HCT116 (cell line): Measurements from ENCODE around the gene IRF2. TPM values are rescaled to one million over a fixed set of nuclear protein-coding genes. Genes with fewer than 3 reads are reported as not detected.

Source experiments
- ATAC-seq: fragments of 200-7000 bp; cut with Tn5 transposase; 2 replicates; pipeline ENCODE4 v1.9.1; 2020; ENCODE audit warnings: mild to moderate bottlenecking, moderate library complexity
- BruUV-seq: library from RNA; stranded (reverse); fragments of 400-500 nt; replicated peaks from 2 replicates; lab custom pipeline; 2021; lab: Mats Ljungman, UMichigan
- CTCF ChIA-PET: fragments of 300-600 bp; sonication (Branson Sonifier 250); formaldehyde crosslinking; loops from one replicate; lab custom pipeline; 2021; ENCODE audit warnings: antibody characterized with exemption; lab: Charles Lee
- POLR2A ChIA-PET: fragments of 300-600, 350-600 bp; sonication (Branson Sonifier 250); formaldehyde crosslinking; loops from one replicate; lab custom pipeline; 2021; ENCODE audit warnings: antibody characterized with exemption; lab: Charles Lee
- RAD21 ChIA-PET, 2 experiments: fragments of 300-600 bp; sonication (Branson Sonifier 250); formaldehyde crosslinking; loops; one replicate each; lab custom pipeline; 2023; ENCODE audit warnings: low total read pairs in 2 of 2; ENCODE audit not compliant: uncharacterized antibody in 2 of 2, unreplicated experiment in 2 of 2, low non-redundant PET in 1 of 2; lab: Charles Lee
- DNase-seq: peaks from one replicate; pipeline ENCODE4 v3.0.0-alpha.2; 2010; ENCODE audit warnings: low read depth, low spot score
- H2AFZ ChIP-seq: fragments of 200-600 bp; shearing (Covaris generic), sonication (generic); 2 replicates; pipeline ENCODE4 v1.6.1; 2017; ENCODE audit warnings: low read depth, mixed run types, mixed read lengths, antibody characterized with exemption, low read length; ENCODE audit not compliant: poor library complexity, severe bottlenecking
- H3K27ac ChIP-seq: 2 replicates; pipeline ENCODE4 v1.5.1; 2012; ENCODE audit warnings: low read depth, low read length
- H3K27me3 ChIP-seq: fragments of 200-600 bp; sonication (generic); 2 replicates; pipeline ENCODE4 v1.6.1; 2016; ENCODE audit warnings: mixed run types, low read length, mixed read lengths; ENCODE audit not compliant: insufficient read depth
- H3K36me3 ChIP-seq, 2 experiments: fragments of 200-500 bp in 1 of 2; fragments of 200-600 bp in 1 of 2; sonication (Bioruptor generic) in 1 of 2; sonication (generic) in 1 of 2; 2 replicates each; pipeline versions ENCODE4 v1.5.1 to v1.6.1; 2014 to 2016; ENCODE audit warnings: low read length in 2 of 2, inconsistent platforms in 1 of 2, mixed read lengths in 1 of 2, mixed run types in 1 of 2; ENCODE audit not compliant: insufficient read depth in 2 of 2, control insufficient read depth in 1 of 2
- H3K4me1 ChIP-seq, 2 experiments: fragments of 200-600 bp in 1 of 2; sonication (generic) in 1 of 2; 2 replicates each; pipeline versions ENCODE4 v1.5.1 to v1.6.1; 2012 to 2017; ENCODE audit warnings: low read length in 2 of 2, inconsistent platforms in 1 of 2, mild to moderate bottlenecking in 1 of 2, mixed read lengths in 1 of 2, mixed run types in 1 of 2, moderate library complexity in 1 of 2; ENCODE audit not compliant: insufficient read depth in 2 of 2, control insufficient read depth in 1 of 2
- H3K4me2 ChIP-seq: fragments of 200-600 bp; sonication (generic); 2 replicates; pipeline ENCODE4 v1.6.1; 2017; ENCODE audit warnings: mixed run types, low read length, mixed read lengths
- H3K4me3 ChIP-seq, 2 experiments: fragments of 200-600 bp in 1 of 2; sonication (generic) in 1 of 2; replicated peaks in 1 of 2; 2 replicates each; pipeline ENCODE4 v1.5.1; 2011 to 2016; ENCODE audit warnings: low read length in 2 of 2, control low read depth in 1 of 2, low read depth in 1 of 2, mild to moderate bottlenecking in 1 of 2, mixed read lengths in 1 of 2, mixed run types in 1 of 2
- H3K79me2 ChIP-seq: fragments of 200-600 bp; sonication (generic); 2 replicates; pipeline ENCODE4 v1.6.1; 2017; ENCODE audit warnings: mild to moderate bottlenecking, mixed run types, low read length, moderate library complexity, mixed read lengths; ENCODE audit not compliant: insufficient read depth
- H3K9ac ChIP-seq: fragments of 200-600 bp; sonication (generic); 2 replicates; pipeline ENCODE4 v1.6.1; 2016; ENCODE audit warnings: low read length, mixed read lengths
- H3K9me2 ChIP-seq: fragments of 200-600 bp; sonication (generic), shearing (Covaris generic); 2 replicates; pipeline ENCODE4 v1.6.1; 2017; ENCODE audit warnings: mixed run types, mild to moderate bottlenecking, moderate library complexity; ENCODE audit not compliant: insufficient read depth
- H3K9me3 ChIP-seq, 2 experiments: fragments of 200-500 bp in 1 of 2; fragments of 200-600 bp in 1 of 2; sonication (Bioruptor generic) in 1 of 2; sonication (generic) in 1 of 2; 2 replicates each; pipeline ENCODE4 v1.6.1; 2014 to 2017; ENCODE audit warnings: low read length in 2 of 2, mixed read lengths in 2 of 2, inconsistent platforms in 1 of 2, low read depth in 1 of 2, mild to moderate bottlenecking in 1 of 2, mixed run types in 1 of 2, moderate library complexity in 1 of 2; ENCODE audit not compliant: control insufficient read depth in 1 of 2, insufficient read depth in 1 of 2
- H4K20me1 ChIP-seq: fragments of 200-600 bp; sonication (generic), shearing (Covaris generic); 2 replicates; pipeline ENCODE4 v1.6.1; 2017; ENCODE audit warnings: mixed run types, mild to moderate bottlenecking, moderate library complexity; ENCODE audit not compliant: insufficient read depth
- ATF3 ChIP-seq: IDR thresholded peaks from 2 replicates; pipeline ENCODE4 v1.6.1; 2012
- EGR1 ChIP-seq: IDR thresholded peaks from 2 replicates; pipeline ENCODE4 v1.6.1; 2012; ENCODE audit warnings: low read depth
- ELF1 ChIP-seq: IDR thresholded peaks from 2 replicates; pipeline ENCODE4 v1.6.1; 2012; ENCODE audit warnings: low read depth, borderline replicate concordance
- EZH2 ChIP-seq: fragments of 200-600 bp; sonication (generic); IDR thresholded peaks from 2 replicates; pipeline ENCODE4 v1.6.1; 2017; ENCODE audit warnings: antibody characterized with exemption, mixed run types
- EZH2phosphoT487 ChIP-seq: fragments of 200-600 bp; IDR thresholded peaks from 2 replicates; pipeline ENCODE4 v1.6.1; 2018; ENCODE audit warnings: antibody characterized with exemption, borderline replicate concordance
- JUND ChIP-seq: IDR thresholded peaks from 2 replicates; pipeline ENCODE4 v1.6.1; 2012
- RAD21 ChIP-seq: IDR thresholded peaks from 2 replicates; pipeline ENCODE4 v1.6.1; 2012; ENCODE audit warnings: low read depth, mild to moderate bottlenecking
- REST ChIP-seq: IDR thresholded peaks from 2 replicates; pipeline ENCODE4 v1.6.1; 2012; ENCODE audit warnings: low read depth
- SP1 ChIP-seq: IDR thresholded peaks from 2 replicates; pipeline ENCODE4 v1.6.1; 2012; ENCODE audit warnings: low read depth
- YY1 ChIP-seq: IDR thresholded peaks from 2 replicates; pipeline ENCODE4 v1.6.1; 2011; ENCODE audit warnings: low read length, low read depth, moderate library complexity, mild to moderate bottlenecking; ENCODE audit not compliant: insufficient replicate concordance; ENCODE audit errors: extremely low read depth
- ZBTB33 ChIP-seq: IDR thresholded peaks from 2 replicates; pipeline ENCODE4 v1.6.1; 2011; ENCODE audit warnings: mild to moderate bottlenecking, low read length, moderate library complexity; ENCODE audit not compliant: insufficient replicate concordance; ENCODE audit errors: extremely low read depth
- ZFX ChIP-seq: fragments of 450-650 bp; IDR thresholded peaks from 2 replicates; pipeline ENCODE4 v1.6.1; 2017
- ZNF274 ChIP-seq: fragments of 200-500 bp; sonication (Bioruptor generic); IDR thresholded peaks from 2 replicates; pipeline ENCODE4 v1.6.1; 2014; ENCODE audit warnings: mild to moderate bottlenecking, low read depth, low read length, inconsistent platforms
- intact Hi-C: fragments of 100-400 bp; cut with micrococcal nuclease; formaldehyde crosslinking; loops from 2 replicates; pipeline ENCODE4 v1.10.0; 2022
- total RNA-seq: library from RNA; stranded (reverse); gene quantifications from one replicate; pipeline ENCODE4 v1.2.1, GENCODE V29; 2021; ENCODE audit not compliant: unreplicated experiment

IRF2 gene
- total RNA-seq, 1 experiment from 2014 or later: 10.6 TPM

GRCh38 chr4:184344435-184344834 is 129.9 kb downstream of the IRF2 start:
- Histone ChIP-seq H3K4me3 (no peak overlapping the region), H3K36me3 (no peaks in the 10 kb centered on the region), H2AFZ (no peak overlapping the region), H3K27ac (no peak overlapping the region), H4K20me1 (no peaks in the 10 kb centered on the region), H3K4me2 (no peak overlapping the region), H3K4me1 (peaks cover 0 to 6% of the 10 kb centered on the region in 2 experiments; a peak in 2 of 4 replicates), H3K9ac (no peak overlapping the region), H3K79me2 (no peaks in the 10 kb centered on the region), H3K9me3 (no peaks in the 10 kb centered on the region), H3K9me2 (no peaks in the 10 kb centered on the region), H3K27me3 (no peaks in the 10 kb centered on the region)
- ChIA-PET CTCF (interaction anchor here (1.0 kb wide), 1 partner anchor 81 kb away, joined by 4 read pairs; no protein-coding TSS in a partner anchor), RAD21 (no interaction called here), POLR2A (no interaction called here)
- TF ChIP-seq ZBTB33 (no peak), EZH2 (no peak), EGR1 (no peak), ZNF274 (no peak), RAD21 (no peak)
- intact Hi-C loops: no loop called here
- no peak for ATAC-seq
- DNase-seq: no peak
- BruUV-seq: no TSS peak

- Histone ChIP-seq H4K20me1 (no peaks in the 10 kb centered on the region), H3K27ac (no peak overlapping the region), H3K36me3 (no peaks in the 10 kb centered on the region), H3K4me2 (peak overlapping the region; percentile 21; the same call in 1 of the 2 replicates), H3K9ac (no peak overlapping the region), H3K4me3 (no peak overlapping the region), H2AFZ (peak overlapping the region; percentile 21), H3K27me3 (no peaks in the 10 kb centered on the region), H3K79me2 (no peaks in the 10 kb centered on the region), H3K9me2 (no peaks in the 10 kb centered on the region), H3K9me3 (no peaks in the 10 kb centered on the region), H3K4me1 (peaks cover 0 to 6% of the 10 kb centered on the region in 2 experiments; a peak in 2 of 4 replicates)
- ChIA-PET RAD21 (no interaction called here), CTCF (interaction anchor here (1.0 kb wide), 1 partner anchor 80 kb away, joined by 4 read pairs; no protein-coding TSS in a partner anchor), POLR2A (no interaction called here)
- intact Hi-C loops: no loop called here
- ATAC-seq (peak; percentile 94), DNase-seq (peak; percentile 6)
- no TSS peak for BruUV-seq
- TF ChIP-seq ATF3: no peak
- no peak for TF ChIP-seq ZFX
- no peak; the same call in 1 of the 2 replicates for TF ChIP-seq ELF1
- no peak for TF ChIP-seq JUND
- no peak for TF ChIP-seq SP1
- no peak for TF ChIP-seq YY1
- TF ChIP-seq EZH2phosphoT487: no peak
- no peak for TF ChIP-seq REST
Observed at GRCh38 chr4:184343502-184344177, 130.7 kb downstream of the IRF2 start.
